GM12878 (cell line): ENCODE data around the gene ACTA2. TPM values are rescaled to one million over a fixed set of nuclear protein-coding genes. Genes with fewer than 3 reads are reported as not detected.
A peak's percentile ranks its signal among the peaks of the same experiment; 100 is the strongest.

ENCODE experiments used
- ASH2L ChIP-seq: fragments of 300-600, 200-600 bp; sonication (generic); IDR thresholded peaks from 2 replicates; pipeline ENCODE4 v1.6.1; 2017; ENCODE audit warnings: low read depth, mild to moderate bottlenecking, borderline replicate concordance
- BCL3 ChIP-seq: IDR thresholded peaks from 2 replicates; pipeline ENCODE4 v1.6.1; 2011; ENCODE audit warnings: borderline replicate concordance, low read depth, mild to moderate bottlenecking, moderate library complexity, low read length; ENCODE audit not compliant: insufficient read depth, poor library complexity, severe bottlenecking
- CREB1 ChIP-seq: IDR thresholded peaks from 2 replicates; pipeline ENCODE4 v1.6.1; 2012; ENCODE audit warnings: low read depth, mild to moderate bottlenecking, inconsistent platforms
- HSF1 ChIP-seq: fragments of 150-350 bp; IDR thresholded peaks from 2 replicates; pipeline ENCODE4 v1.6.1; 2014; ENCODE audit warnings: mild to moderate bottlenecking, low read depth, low read length
- IKZF2 ChIP-seq, 2 experiments: fragments of 450-650 bp; IDR thresholded peaks; 2 replicates each; pipeline ENCODE4 v1.6.1; 2017; ENCODE audit warnings: mild to moderate bottlenecking in 2 of 2, moderate library complexity in 2 of 2
- JUNB ChIP-seq: IDR thresholded peaks from 2 replicates; pipeline ENCODE4 v1.6.1; 2016; ENCODE audit warnings: antibody characterized with exemption, mild to moderate bottlenecking
- JUND ChIP-seq: IDR thresholded peaks from 2 replicates; pipeline ENCODE4 v1.6.1; 2012; ENCODE audit warnings: low read depth, mild to moderate bottlenecking, low read length, improper control_type of control experiment, moderate library complexity
- KLF5 ChIP-seq: fragments of 450-650 bp; IDR thresholded peaks from 2 replicates; pipeline ENCODE4 v1.6.1; 2014; ENCODE audit warnings: mild to moderate bottlenecking; ENCODE audit not compliant: partially characterized antibody
- MYB ChIP-seq: fragments of 150-350 bp; IDR thresholded peaks from 2 replicates; pipeline ENCODE4 v1.6.1; 2014; ENCODE audit warnings: mild to moderate bottlenecking, low read depth, low read length, borderline replicate concordance
- NFIC ChIP-seq: IDR thresholded peaks from 2 replicates; pipeline ENCODE4 v1.6.1; 2012; ENCODE audit warnings: low read depth, mild to moderate bottlenecking, inconsistent platforms, low read length, moderate library complexity
- NFYB ChIP-seq: IDR thresholded peaks from 2 replicates; pipeline ENCODE4 v1.6.1; 2011; ENCODE audit warnings: low read depth, mild to moderate bottlenecking, low read length, improper control_type of control experiment, moderate library complexity; ENCODE audit not compliant: insufficient read depth
- NKRF ChIP-seq: fragments of 450-650 bp; conservative IDR thresholded peaks from 2 replicates; pipeline ENCODE4 v1.6.1; 2017; ENCODE audit warnings: mild to moderate bottlenecking, moderate library complexity
- POU2F2 ChIP-seq: IDR thresholded peaks from 3 replicates; pipeline ENCODE4 v1.6.1; 2011; ENCODE audit warnings: low read depth, mild to moderate bottlenecking, low read length, borderline replicate concordance
- RB1 ChIP-seq: fragments of 450-650 bp; formaldehyde crosslinking; IDR thresholded peaks from 2 replicates; pipeline ENCODE4 v1.6.1; 2017; ENCODE audit warnings: mild to moderate bottlenecking, borderline replicate concordance
- RUNX3 ChIP-seq: IDR thresholded peaks from 2 replicates; pipeline ENCODE4 v1.6.1; 2012; ENCODE audit warnings: low read length, inconsistent platforms
- SMAD5 ChIP-seq: IDR thresholded peaks from 2 replicates; pipeline ENCODE4 v1.6.1; 2016; ENCODE audit warnings: antibody characterized with exemption, low read depth
- TCF12 ChIP-seq: IDR thresholded peaks from 2 replicates; pipeline ENCODE4 v1.6.1; 2011; ENCODE audit warnings: low read depth, mild to moderate bottlenecking, low read length
- TCF7 ChIP-seq: IDR thresholded peaks from 2 replicates; pipeline ENCODE4 v1.6.1; 2014; ENCODE audit warnings: antibody characterized with exemption, borderline replicate concordance
- YY1 ChIP-seq: IDR thresholded peaks from 2 replicates; pipeline ENCODE4 v1.6.1; 2011; ENCODE audit warnings: low read depth, mild to moderate bottlenecking, low read length
- ZBED1 ChIP-seq: IDR thresholded peaks from 2 replicates; pipeline ENCODE4 v1.6.1; 2016; ENCODE audit warnings: borderline replicate concordance
- ZNF687 ChIP-seq: fragments of 450-650 bp; IDR thresholded peaks from 2 replicates; pipeline ENCODE4 v1.6.1; 2017; ENCODE audit warnings: mild to moderate bottlenecking, moderate library complexity
- ZSCAN29 ChIP-seq: fragments of 450-650 bp; IDR thresholded peaks from 2 replicates; pipeline ENCODE4 v1.6.1; 2017; ENCODE audit warnings: mild to moderate bottlenecking, moderate library complexity
- ZZZ3 ChIP-seq: IDR thresholded peaks from 2 replicates; pipeline ENCODE4 v1.6.1; 2011; ENCODE audit warnings: low read depth; ENCODE audit not compliant: control insufficient read depth, insufficient read length
- polyA plus RNA-seq, 11 experiments: library from polyadenylated mRNA; depleted of rRNA in 4 of 11; unstranded in 6 of 11; stranded (reverse) in 5 of 11; fragments of >200 nt; fragmentation: Nextera tagmentation in 4 of 11; fragmentation: Illumina TruSeq in 1 of 11; extraction: Ambion mirVana in 4 of 11; extraction: Trizol in 1 of 11; gene quantifications; 1 replicate in 1 of 11; 2 replicates in 10 of 11; pipeline versions ENCODE4 v1.2.1 to v1.2.3, GENCODE V29; 2011 to 2016; ENCODE audit warnings: inconsistent platforms in 2 of 11, missing spikeins in 2 of 11, low read depth in 1 of 11
- total RNA-seq, 4 experiments: library from RNA; depleted of rRNA in 3 of 4; stranded (reverse); fragments of >200 nt in 3 of 4; fragmentation: Illumina TruSeq in 1 of 4; extraction: Trizol in 1 of 4; gene quantifications; 2 replicates each; pipeline versions ENCODE4 v1.2.1 to v1.2.3, GENCODE V29; 2013 to 2021

The ACTA2 gene
- total and polyA plus RNA-seq, 10 of the 15 experiments (the other 5 are each of a cell fraction or from before 2014, with no cell fraction given), result 7.4 to 78.2 (median 32.4) TPM

DNA sequence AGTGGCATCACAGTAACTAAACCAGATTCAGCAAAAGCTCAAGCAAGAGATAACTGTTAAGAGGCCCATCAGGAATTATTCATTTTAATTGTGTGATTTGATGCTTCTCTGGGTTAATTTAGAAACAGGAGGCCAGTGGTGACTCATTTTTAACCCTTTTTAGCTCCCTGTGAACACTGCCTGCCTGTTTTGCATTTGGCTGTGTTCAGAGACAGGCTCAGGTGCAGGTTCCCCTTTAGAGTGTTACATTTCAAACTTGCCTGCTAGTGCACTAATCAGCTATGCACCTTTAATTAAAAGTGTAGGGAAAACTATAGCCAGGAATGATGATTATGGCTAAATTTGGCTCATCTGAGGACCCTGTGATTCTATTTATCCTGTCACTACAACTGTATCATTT, 66.0 kb downstream of the ACTA2 start (continued):
- TF ChIP-seq ZNF687 (peak; percentile 27; the same call in 1 of the 2 replicates), YY1 (no peak), SMAD5 (no peak), RUNX3 (peak; percentile 63), RB1 (no peak), ZSCAN29 (no peak), POU2F2 (peak; percentile 72; the same call in 1 of the 3 replicates), NFIC (peak; percentile 67; the same call in 1 of the 2 replicates), JUNB (peak; percentile 92), TCF12 (no peak), IKZF2 (IDR thresholded peaks at IDR 0.05) (peak in 1 of 2 experiments; percentile 23; a peak in 1 of 4 replicates), BCL3 (no peak), HSF1 (no peak), NKRF (no peak), ZBED1 (no peak), NFYB (no peak), TCF7 (no peak), JUND (peak; percentile 10; the same call in 1 of the 2 replicates), MYB (no peak), ASH2L (no peak), CREB1 (peak; percentile 35; the same call in 1 of the 2 replicates), ZZZ3 (no peak), KLF5 (no peak)
